Ovary (tissue), 9 donors: ENCODE measurements around the gene TRIB2. TPM values are rescaled to one million over a fixed set of nuclear protein-coding genes. Genes with fewer than 3 reads are reported as not detected.

Experiments
- DNase-seq, 5 donors: peaks; one replicate each; pipeline ENCODE4 v3.0.0-alpha.2; 2019 to 2020
- H3K27ac ChIP-seq, 2 donors: fragments of 200-600 bp; one replicate each; pipeline versions ENCODE4 v1.5.1 to v1.8.0; 2019 to 2022
- H3K27me3 ChIP-seq: fragments of 200-600 bp; one replicate; pipeline ENCODE4 v1.8.0; 2022
- H3K36me3 ChIP-seq: fragments of 200-600 bp; sonication (generic); one replicate; pipeline ENCODE4 v1.5.1; 2019
- H3K4me1 ChIP-seq: one replicate; pipeline ENCODE4 v1.8.1; 2013; ENCODE audit warnings: mild to moderate bottlenecking, moderate library complexity; ENCODE audit not compliant: insufficient read depth
- H3K4me3 ChIP-seq: fragments of 200-600 bp; sonication (generic); one replicate; pipeline ENCODE4 v1.5.1; 2017
- H3K9me3 ChIP-seq, 2 donors: fragments of 200-600 bp in 1 of 2; sonication (generic) in 1 of 2; one replicate each; pipeline versions ENCODE4 v1.5.1 to v1.8.1; 2013 to 2019; ENCODE audit warnings: mild to moderate bottlenecking in 1 of 2, moderate library complexity in 1 of 2
- EP300 ChIP-seq: sonication (generic); formaldehyde crosslinking; IDR thresholded peaks from one replicate; pipeline ENCODE4 v1.6.1; 2017; ENCODE audit warnings: antibody characterized with exemption
- POLR2A ChIP-seq: fragments of 450-650 bp; IDR thresholded peaks from one replicate; pipeline ENCODE4 v1.6.1; 2017; ENCODE audit warnings: antibody characterized with exemption, mild to moderate bottlenecking, moderate library complexity
- WGBS, 3 donors: extraction: QIAGEN DNeasy Blood & Tissue Kit in 1 of 3; methylation state at CpG; one replicate each; pipeline versions ENCODE4 v1.1.5 to v1.1.7; 2013 to 2017; 5-methylcytosine and 5-hydroxymethylcytosine counted together
- intact Hi-C, 4 donors: fragments of 100-400 bp; cut with DNase I; formaldehyde crosslinking; loops; one replicate each; pipeline versions ENCODE4 v1.11.0 to v1.15.1; 2022 to 2023
- polyA plus RNA-seq, 2 donors: library from polyadenylated mRNA; stranded (reverse); fragments of 200-250 nt in 1 of 2; fragments of 350-450 nt in 1 of 2; fragmentation: Illumina TruSeq in 1 of 2; extraction: RNeasy Lipid Tissue Mini Kit (QIAGEN cat#74804) in 1 of 2; gene quantifications; one replicate each; pipeline ENCODE4 v1.2.3, GENCODE V29; 2013 to 2014
- total RNA-seq, 7 donors: library from RNA; depleted of rRNA in 2 of 7; stranded (reverse); fragments of >200 nt in 2 of 7; fragmentation: NEBNext Ultra II Directional in 3 of 7; extraction: Animal tissue kit (Norgen Biotek cat#: 25700) in 3 of 7; gene quantifications; one replicate each; pipeline versions ENCODE4 v1.1.0 to v1.2.4, GENCODE V29; 2016 to 2023
- TF ChIP-seq, protein P1 (sequence below), 3 donors: fragments of 450-650 bp in 2 of 3; fragments of 200-600 bp in 1 of 3; IDR thresholded peaks; one replicate each; pipeline versions ENCODE4 v1.5.1 to v1.8.0; 2016 to 2022; ENCODE audit warnings: antibody characterized with exemption in 3 of 3, mild to moderate bottlenecking in 1 of 3
- donor health status: DM: no; HTN: no; CAD: no; lungs with moderate emphysema.
- donor health status: DM: no; HTN: no; CAD: no.
- donor health status: Bipolar disorder and iron deficiency.
- donor health status: DM: yes; HTN: yes; CAD: no.
- donor health status: DM: no; HTN: no; CAD: no.
- donor health status: DM: yes; HTN: yes; CAD: no.

TRIB2 gene
- total and polyA plus RNA-seq, 9 donors: 60.4 to 209 (median 94.7) TPM

DNA sequence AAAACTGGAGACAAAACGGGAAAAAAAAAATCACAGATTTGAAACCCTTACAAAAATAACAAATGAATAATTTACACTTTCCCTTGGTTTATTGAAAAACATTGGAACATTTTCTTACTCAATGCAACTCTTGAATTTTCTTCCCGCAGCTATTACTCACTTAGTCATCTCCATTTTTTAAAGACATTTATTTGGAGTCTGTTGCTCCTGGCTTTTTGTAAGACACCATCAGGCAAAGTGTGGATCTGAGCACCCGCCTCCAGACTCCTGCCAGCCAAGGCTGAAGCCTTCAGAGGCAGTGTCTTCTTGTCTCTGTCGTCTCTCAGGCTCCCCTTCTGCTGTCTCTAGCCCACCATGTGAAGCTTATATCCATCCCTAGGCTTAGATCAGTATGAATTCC is 46.2 kb downstream of the TRIB2 start:
- Histone ChIP-seq H3K27me3 (no peaks in the 10 kb centered on the region), H3K4me1 (no peaks in the 10 kb centered on the region), H3K36me3 (no peaks in the 10 kb centered on the region), H3K27ac (no peak overlapping the region), H3K4me3 (no peak overlapping the region), H3K9me3 (no peaks in the 10 kb centered on the region)
- no peak for DNase-seq
- intact Hi-C loops: no loop called here
- 28 to 29% (median 29%) methylated on average over 4 of the region's 4 CpGs for WGBS, 3 donors
- no peak for TF ChIP-seq POLR2A

DNA sequence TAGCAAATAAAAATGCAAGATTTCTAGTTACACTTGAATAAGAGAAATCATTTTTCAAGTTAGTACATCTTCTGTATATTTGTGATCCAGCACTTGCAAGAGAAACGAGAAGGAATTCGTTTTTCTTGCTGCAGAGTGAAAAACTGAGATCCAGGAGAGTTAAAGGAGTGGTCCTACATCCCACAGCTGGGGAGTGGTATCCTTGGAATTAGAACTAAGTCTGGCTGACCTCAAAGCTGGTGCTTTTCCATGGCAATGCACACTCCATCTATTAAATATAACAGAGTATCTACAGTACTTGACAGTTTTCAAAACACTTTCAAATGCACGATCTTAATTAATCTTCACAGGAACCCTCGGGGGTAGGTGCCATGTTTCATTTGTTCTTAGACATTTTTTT is 46.8 kb downstream of the TRIB2 start:
- Histone ChIP-seq H3K9me3 (no peaks in the 10 kb centered on the region), H3K27me3 (no peaks in the 10 kb centered on the region), H3K36me3 (no peaks in the 10 kb centered on the region), H3K4me3 (no peak overlapping the region), H3K4me1 (no peaks in the 10 kb centered on the region), H3K27ac (no peak overlapping the region)
- intact Hi-C loops: no loop called here
- TF ChIP-seq EP300 (no peak), POLR2A (no peak)
- TF ChIP-seq, protein P1, sequence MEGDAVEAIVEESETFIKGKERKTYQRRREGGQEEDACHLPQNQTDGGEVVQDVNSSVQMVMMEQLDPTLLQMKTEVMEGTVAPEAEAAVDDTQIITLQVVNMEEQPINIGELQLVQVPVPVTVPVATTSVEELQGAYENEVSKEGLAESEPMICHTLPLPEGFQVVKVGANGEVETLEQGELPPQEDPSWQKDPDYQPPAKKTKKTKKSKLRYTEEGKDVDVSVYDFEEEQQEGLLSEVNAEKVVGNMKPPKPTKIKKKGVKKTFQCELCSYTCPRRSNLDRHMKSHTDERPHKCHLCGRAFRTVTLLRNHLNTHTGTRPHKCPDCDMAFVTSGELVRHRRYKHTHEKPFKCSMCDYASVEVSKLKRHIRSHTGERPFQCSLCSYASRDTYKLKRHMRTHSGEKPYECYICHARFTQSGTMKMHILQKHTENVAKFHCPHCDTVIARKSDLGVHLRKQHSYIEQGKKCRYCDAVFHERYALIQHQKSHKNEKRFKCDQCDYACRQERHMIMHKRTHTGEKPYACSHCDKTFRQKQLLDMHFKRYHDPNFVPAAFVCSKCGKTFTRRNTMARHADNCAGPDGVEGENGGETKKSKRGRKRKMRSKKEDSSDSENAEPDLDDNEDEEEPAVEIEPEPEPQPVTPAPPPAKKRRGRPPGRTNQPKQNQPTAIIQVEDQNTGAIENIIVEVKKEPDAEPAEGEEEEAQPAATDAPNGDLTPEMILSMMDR (IDR thresholded peaks at IDR 0.05): no peak
- no peak for DNase-seq
- 25 to 32% (median 28%) methylated on average over 4 of the region's 4 CpGs for WGBS, 3 donors

GRCh38 chr2:12764075-12764730 is 47.5 kb downstream of the TRIB2 start:
- intact Hi-C loops: no loop called here
- TF ChIP-seq EP300 (no peak), POLR2A (no peak)
- TF ChIP-seq, protein P1 (IDR thresholded peaks at IDR 0.05): no peak
- Histone ChIP-seq H3K4me3 (no peak overlapping the region), H3K4me1 (no peaks in the 10 kb centered on the region), H3K36me3 (no peaks in the 10 kb centered on the region), H3K27ac (no peak overlapping the region), H3K9me3 (no peaks in the 10 kb centered on the region), H3K27me3 (no peaks in the 10 kb centered on the region)
- no peak for DNase-seq
- WGBS, 3 donors: 69 to 85% (median 81%) methylated on average over 4 of the region's 4 CpGs

- no peak overlapping the region for H3K4me3 ChIP-seq
- H3K27me3 ChIP-seq: no peaks in the 10 kb centered on the region
- TF ChIP-seq POLR2A (no peak), EP300 (no peak)
- no peak for DNase-seq
- H3K36me3 ChIP-seq: no peaks in the 10 kb centered on the region
- no peaks in the 10 kb centered on the region for H3K9me3 ChIP-seq
- 81 to 88% (median 82%) methylated on average over 7 of the region's 7 CpGs for WGBS, 3 donors
- H3K4me1 ChIP-seq: no peaks in the 10 kb centered on the region
- intact Hi-C loops: no loop called here
- H3K27ac ChIP-seq: no peak overlapping the region
Observed at GRCh38 chr2:12764849-12765605, 48.3 kb downstream of the TRIB2 start.

GRCh38 chr2:12766421-12766879 is 49.7 kb downstream of the TRIB2 start:
- 59 to 86% (median 83%) methylated on average over 12 of the region's 12 CpGs for WGBS, 3 donors
- Histone ChIP-seq H3K9me3 (no peaks in the 10 kb centered on the region), H3K4me1 (no peaks in the 10 kb centered on the region), H3K27me3 (no peaks in the 10 kb centered on the region), H3K4me3 (no peak overlapping the region), H3K36me3 (no peaks in the 10 kb centered on the region), H3K27ac (no peak overlapping the region)
- no peak for DNase-seq
- TF ChIP-seq EP300 (no peak), POLR2A (no peak)
- TF ChIP-seq, protein P1 (IDR thresholded peaks at IDR 0.05): no peak
- intact Hi-C loops: no loop called here
